ENCODE data around the gene TUBA4A.

Gene TUBA4A

GRCh38 chr2:219230059-219230540, 23.6 kb downstream of the TUBA4A start:
- no peak for DNase-seq (ENCODE audit: low spot score)

GRCh38 chr2:219229305-219230058, 24.2 kb downstream of the TUBA4A start, which contains the start of the genes ANKZF1 and ATG9A:
Gene ANKZF1 (plus strand): TSS chr2:219229806. CDS start chr2:219230258, 452 bp downstream.
Gene ATG9A (minus strand): TSS chr2:219229636. CDS start chr2:219228024, 1,612 bp downstream.
- peak; percentile 97 for DNase-seq (ENCODE audit: low spot score)

GRCh38 chr2:219228911-219229304, 24.8 kb downstream of the TUBA4A start:
- DNase-seq (ENCODE audit: low spot score): no peak

- no peak for DNase-seq (ENCODE audit: low spot score)
Measured at GRCh38 chr2:219228041-219228910, 25.4 kb downstream of the TUBA4A start.

- no peak for DNase-seq (ENCODE audit: low spot score)
Measured at GRCh38 chr2:219225350-219225749, 28.4 kb downstream of the TUBA4A start.

- DNase-seq (ENCODE audit: low spot score): no peak
Measured at GRCh38 chr2:219223831-219224610, 29.7 kb downstream of the TUBA4A start.

- no peak for DNase-seq (ENCODE audit: low spot score)
Measured at GRCh38 chr2:219221957-219222518, 31.7 kb downstream of the TUBA4A start.

- no peak for DNase-seq (ENCODE audit: low spot score)
Measured at GRCh38 chr2:219220652-219221402, 32.9 kb downstream of the TUBA4A start.

GRCh38 chr2:219219784-219220532, 33.8 kb downstream of the TUBA4A start:
- no peak for DNase-seq (ENCODE audit: low spot score)

GRCh38 chr2:219218732-219219701, 34.7 kb downstream of the TUBA4A start, which contains the start of gene ABCB6:
Gene ABCB6 (minus strand): TSS chr2:219218958. CDS start chr2:219218673, 285 bp downstream.
- peak; percentile 67 for DNase-seq (ENCODE audit: low spot score)

GRCh38 chr2:219218217-219218731, 35.4 kb downstream of the TUBA4A start:
- DNase-seq (ENCODE audit: low spot score): peak; percentile 42

GRCh38 chr2:219216535-219216915, 37.2 kb downstream of the TUBA4A start:
- DNase-seq (ENCODE audit: low spot score): no peak

- DNase-seq (ENCODE audit: low spot score): no peak
Measured at GRCh38 chr2:219215871-219216534, 37.7 kb downstream of the TUBA4A start.

GRCh38 chr2:219214786-219215185, 38.9 kb downstream of the TUBA4A start:
- DNase-seq (ENCODE audit: low spot score): no peak

GRCh38 chr2:219214141-219214540, 39.6 kb downstream of the TUBA4A start:
- DNase-seq (ENCODE audit: low spot score): no peak

GRCh38 chr2:219213486-219214071, 40.1 kb downstream of the TUBA4A start:
- DNase-seq (ENCODE audit: low spot score): no peak

- no peak for DNase-seq (ENCODE audit: low spot score)
Measured at GRCh38 chr2:219213026-219213415, 40.7 kb downstream of the TUBA4A start.

Data from kidney capillary endothelial cell (primary cell).